Activated T-cell treated with anti-CD3 and anti-CD28 coated beads, Interleukin-2, amount 50 U/mL, for 72 hours (primary cell): ENCODE data around the gene ELMO1. TPM values are rescaled to one million over a fixed set of nuclear protein-coding genes. Genes with fewer than 3 reads are reported as not detected.

ENCODE experiments used
- ATAC-seq, 2 donors: fragments of 150-1000 bp; cut with Tn5 transposase; replicated peaks in 1 of 2; 2 replicates each; pipeline ENCODE4 v1.10.0; 2021; ENCODE audit warnings: moderate library complexity in 2 of 2, mild to moderate bottlenecking in 1 of 2
- DNase-seq, 2 donors: peaks; one replicate each; pipeline ENCODE4 v3.0.0; 2021 to 2022; ENCODE audit warnings: mixed read lengths in 1 of 2
- H3K27ac Mint-ChIP-seq: one replicate; pipeline ENCODE4 v1.8.0; 2022; ENCODE audit warnings: mild to moderate bottlenecking, moderate library complexity, mixed read lengths
- H3K27me3 Mint-ChIP-seq: one replicate; pipeline ENCODE4 v1.8.0; 2022; ENCODE audit warnings: low read depth, mixed read lengths
- H3K36me3 Mint-ChIP-seq, 2 donors: one replicate each; pipeline ENCODE4 v1.8.0; 2022; ENCODE audit warnings: mixed read lengths in 2 of 2, mild to moderate bottlenecking in 1 of 2; ENCODE audit not compliant: insufficient read depth in 2 of 2
- H3K4me1 Mint-ChIP-seq: one replicate; pipeline ENCODE4 v1.8.0; 2022; ENCODE audit warnings: low read depth, mixed read lengths
- H3K4me3 Mint-ChIP-seq, 2 donors: one replicate each; pipeline ENCODE4 v1.8.0; 2022; ENCODE audit warnings: mild to moderate bottlenecking in 2 of 2, mixed read lengths in 2 of 2, moderate library complexity in 2 of 2
- H3K9me3 Mint-ChIP-seq, 2 donors: one replicate each; pipeline ENCODE4 v1.8.0; 2022; ENCODE audit warnings: mixed read lengths in 2 of 2
- total RNA-seq, 2 donors: library from RNA; stranded (reverse); gene quantifications; one replicate each; pipeline ENCODE4 v1.2.3, GENCODE V29; 2022

The ELMO1 gene
- total RNA-seq, 2 donors from 2014 or later: 97.2 to 113 TPM

GRCh38 chr7:37009125-37009675 lies 439.5 kb downstream of the ELMO1 start:
- ATAC-seq (no peak), DNase-seq (no peak)
- no peak overlapping the region for H3K4me3 Mint-ChIP-seq
- no peaks in the 10 kb centered on the region for H3K27me3 Mint-ChIP-seq
- H3K4me1 Mint-ChIP-seq: no peaks in the 10 kb centered on the region
- H3K27ac Mint-ChIP-seq: no peak overlapping the region
- H3K36me3 Mint-ChIP-seq: peaks cover 6 to 22% of the 10 kb centered on the region in 2 donors
- H3K9me3 Mint-ChIP-seq: no peaks in the 10 kb centered on the region

DNA sequence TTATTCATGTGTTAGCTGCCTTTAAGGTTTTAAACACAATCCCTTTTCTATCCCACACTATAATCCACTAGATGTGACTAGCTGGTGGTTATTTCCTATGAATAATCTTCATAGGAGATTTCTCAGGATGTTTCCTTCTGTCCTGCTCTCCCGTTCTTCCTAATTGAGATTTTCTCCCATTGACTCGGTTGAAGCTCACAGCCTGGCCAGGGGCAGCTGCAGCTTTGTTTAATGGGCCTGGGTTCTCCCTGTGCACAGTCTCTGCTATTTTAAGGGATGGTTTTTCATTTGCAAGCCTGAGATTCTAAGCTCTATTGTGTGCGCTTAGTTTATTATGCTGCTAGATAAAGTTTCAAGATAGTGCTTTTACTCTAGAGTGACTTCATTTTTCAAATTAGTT lies 441.0 kb downstream of the ELMO1 start:
- ATAC-seq: no peak

GRCh38 chr7:37007268-37007667 lies 441.4 kb downstream of the ELMO1 start:
- H3K4me1 Mint-ChIP-seq: no peaks in the 10 kb centered on the region
- H3K9me3 Mint-ChIP-seq: no peaks in the 10 kb centered on the region
- H3K27me3 Mint-ChIP-seq: no peaks in the 10 kb centered on the region
- ATAC-seq (no peak), DNase-seq (no peak)
- H3K36me3 Mint-ChIP-seq: peaks cover 6 to 25% of the 10 kb centered on the region in 2 donors
- H3K4me3 Mint-ChIP-seq: no peak overlapping the region
- H3K27ac Mint-ChIP-seq: no peak overlapping the region

More for the DNA sequence above, 441.0 kb downstream of the ELMO1 start:
- Mint-ChIP-seq H3K27me3 (no peaks in the 10 kb centered on the region), H3K9me3 (no peaks in the 10 kb centered on the region), H3K36me3 (peaks cover 6 to 24% of the 10 kb centered on the region in 2 donors), H3K4me3 (no peak overlapping the region), H3K4me1 (no peaks in the 10 kb centered on the region), H3K27ac (no peak overlapping the region)
- no peak for DNase-seq

GRCh38 chr7:37006764-37007163 lies 441.9 kb downstream of the ELMO1 start:
- H3K27ac Mint-ChIP-seq: no peak overlapping the region
- ATAC-seq (no peak), DNase-seq (no peak)
- peaks cover 6 to 23% of the 10 kb centered on the region in 2 donors for H3K36me3 Mint-ChIP-seq
- no peak overlapping the region for H3K4me3 Mint-ChIP-seq
- no peaks in the 10 kb centered on the region for H3K27me3 Mint-ChIP-seq
- H3K9me3 Mint-ChIP-seq: no peaks in the 10 kb centered on the region
- no peaks in the 10 kb centered on the region for H3K4me1 Mint-ChIP-seq

DNA sequence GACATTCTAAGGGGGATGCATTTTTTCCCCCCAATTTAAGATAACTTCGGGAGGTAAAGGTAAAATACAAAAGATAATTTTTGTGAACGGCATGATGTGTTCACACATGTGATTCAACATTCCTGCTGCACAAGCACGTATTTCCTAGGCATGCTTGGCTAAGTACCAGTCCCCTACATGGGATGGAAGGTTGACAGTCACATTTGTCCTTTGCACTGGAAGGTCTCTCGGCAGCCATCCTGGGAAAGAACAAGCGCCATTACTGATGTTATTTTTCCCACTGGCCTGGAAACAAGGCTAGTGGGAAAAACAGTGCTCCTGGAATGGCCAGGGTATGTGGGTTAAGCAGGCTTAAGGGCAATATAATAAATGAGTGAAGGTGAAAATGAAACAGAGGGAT lies 448.2 kb downstream of the ELMO1 start:
- no peaks in the 10 kb centered on the region for H3K27me3 Mint-ChIP-seq
- H3K27ac Mint-ChIP-seq: no peak overlapping the region
- ATAC-seq: no peak

GRCh38 chr7:36999626-37000485 lies 448.8 kb downstream of the ELMO1 start:
- DNase-seq (no peak), ATAC-seq (no peak)
- peaks cover 2 to 3% of the 10 kb centered on the region in 2 donors for H3K9me3 Mint-ChIP-seq
- peaks cover under 1% of the 10 kb centered on the region for H3K4me1 Mint-ChIP-seq
- peaks cover 9 to 23% of the 10 kb centered on the region in 2 donors for H3K36me3 Mint-ChIP-seq
- no peak overlapping the region for H3K4me3 Mint-ChIP-seq
- H3K27ac Mint-ChIP-seq: no peak overlapping the region
- no peaks in the 10 kb centered on the region for H3K27me3 Mint-ChIP-seq

More for the DNA sequence above, 448.2 kb downstream of the ELMO1 start:
- H3K4me3 Mint-ChIP-seq: no peak overlapping the region
- peaks cover 9 to 23% of the 10 kb centered on the region in 2 donors for H3K36me3 Mint-ChIP-seq
- no peaks in the 10 kb centered on the region for H3K4me1 Mint-ChIP-seq
- DNase-seq: no peak
- H3K9me3 Mint-ChIP-seq: peaks cover 2 to 3% of the 10 kb centered on the region in 2 donors

DNA sequence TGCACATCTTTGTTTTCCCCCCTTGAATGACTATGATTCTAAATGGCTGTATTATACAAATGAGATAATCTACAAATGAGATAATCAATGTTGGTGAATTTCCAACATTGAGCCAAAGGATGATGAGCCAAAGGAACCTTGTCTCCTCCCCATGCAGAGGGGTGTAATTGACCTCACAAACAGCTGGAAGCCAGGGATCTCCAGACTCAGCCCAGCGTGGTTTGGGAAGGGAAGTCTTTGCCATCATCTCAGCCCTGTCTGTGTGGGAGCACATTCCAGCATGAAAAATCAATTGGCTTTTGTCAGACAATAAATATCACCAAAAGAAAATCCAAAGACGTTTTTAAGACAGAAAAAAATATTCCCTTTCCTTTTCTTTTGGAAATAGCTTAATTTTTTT lies 452.9 kb downstream of the ELMO1 start:
- ATAC-seq: no peak
- Mint-ChIP-seq H3K4me1 (peaks cover 7% of the 10 kb centered on the region), H3K9me3 (no peaks in the 10 kb centered on the region), H3K4me3 (no peak overlapping the region), H3K27me3 (no peaks in the 10 kb centered on the region), H3K36me3 (peaks cover 0 to 3% of the 10 kb centered on the region in 2 donors), H3K27ac (no peak overlapping the region)
- no peak for DNase-seq

DNA sequence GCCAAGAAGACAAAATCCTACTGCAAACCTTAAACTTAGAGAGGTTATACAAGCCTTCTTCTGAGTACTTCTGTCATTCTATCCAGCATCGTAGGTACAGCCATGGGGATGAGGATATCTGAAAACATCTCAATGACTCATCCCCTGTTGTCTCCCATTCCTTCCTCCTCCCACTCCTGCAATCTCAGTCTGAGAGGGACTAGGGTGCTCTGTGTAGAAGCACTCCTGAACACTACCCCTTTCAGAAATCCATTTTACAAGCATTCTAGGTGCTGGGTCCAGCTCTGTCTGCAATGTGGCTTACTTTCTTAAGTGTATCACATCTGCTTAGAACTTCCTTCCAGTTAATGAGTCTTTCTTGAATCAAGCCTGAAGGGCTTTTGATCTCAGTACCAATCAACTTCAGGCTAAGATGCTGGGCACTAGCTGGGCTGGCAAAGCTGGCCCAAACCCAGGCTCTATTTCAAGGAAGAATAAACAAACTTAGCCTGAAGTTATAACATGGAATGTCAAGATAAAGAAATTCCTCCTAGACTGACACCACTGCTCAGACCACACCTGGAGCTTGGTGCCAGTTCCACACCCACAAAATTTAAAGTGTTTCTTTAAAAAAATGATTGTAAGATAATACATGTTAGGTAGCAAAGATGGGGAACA lies 454.1 kb downstream of the ELMO1 start:
- no peak for DNase-seq
- Mint-ChIP-seq H3K27me3 (no peaks in the 10 kb centered on the region), H3K27ac (no peak overlapping the region), H3K9me3 (no peaks in the 10 kb centered on the region), H3K4me3 (no peak overlapping the region), H3K4me1 (peaks cover 7% of the 10 kb centered on the region), H3K36me3 (peaks cover 0 to 3% of the 10 kb centered on the region in 2 donors)
- no peak for ATAC-seq

GRCh38 chr7:36986948-36987724 lies 461.5 kb downstream of the ELMO1 start:
- H3K27ac Mint-ChIP-seq: no peak overlapping the region
- H3K36me3 Mint-ChIP-seq: no peaks in the 10 kb centered on the region
- DNase-seq (peak; percentile 58 to 71), ATAC-seq (peak; percentile 39 to 48)
- H3K27me3 Mint-ChIP-seq: no peaks in the 10 kb centered on the region
- no peak overlapping the region for H3K4me3 Mint-ChIP-seq
- H3K9me3 Mint-ChIP-seq: no peaks in the 10 kb centered on the region
- H3K4me1 Mint-ChIP-seq: peaks cover 32% of the 10 kb centered on the region

DNA sequence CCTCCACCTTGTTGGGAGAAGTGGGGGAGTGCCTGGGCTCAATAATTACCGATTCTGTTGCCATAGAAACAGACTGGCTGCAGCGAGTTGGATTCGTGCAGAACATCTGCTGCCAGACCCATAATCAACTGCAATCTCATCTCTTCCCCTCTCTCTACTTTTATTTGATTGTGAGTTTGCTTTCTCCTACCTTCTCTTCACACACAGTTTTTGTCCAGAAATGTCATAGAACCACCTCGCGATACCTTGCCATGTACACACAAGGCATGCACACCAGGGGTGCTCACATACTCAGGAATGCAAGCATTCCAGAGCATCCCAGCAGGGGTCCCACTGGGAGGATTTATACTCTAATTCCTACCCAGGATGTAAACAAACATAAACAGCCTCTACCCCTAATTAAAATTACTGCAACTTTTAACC lies 462.1 kb downstream of the ELMO1 start:
- Mint-ChIP-seq H3K4me3 (no peak overlapping the region), H3K27me3 (no peaks in the 10 kb centered on the region), H3K36me3 (no peaks in the 10 kb centered on the region), H3K27ac (no peak overlapping the region), H3K4me1 (peaks cover 32% of the 10 kb centered on the region), H3K9me3 (no peaks in the 10 kb centered on the region)
- no peak for ATAC-seq
- no peak for DNase-seq

GRCh38 chr7:36985866-36986400 lies 462.7 kb downstream of the ELMO1 start:
- H3K9me3 Mint-ChIP-seq: no peaks in the 10 kb centered on the region
- no peaks in the 10 kb centered on the region for H3K27me3 Mint-ChIP-seq
- peaks cover 32% of the 10 kb centered on the region for H3K4me1 Mint-ChIP-seq
- no peaks in the 10 kb centered on the region for H3K36me3 Mint-ChIP-seq
- no peak for DNase-seq
- no peak for ATAC-seq
- H3K4me3 Mint-ChIP-seq: no peak overlapping the region
- no peak overlapping the region for H3K27ac Mint-ChIP-seq

GRCh38 chr7:36985316-36985715 lies 463.3 kb downstream of the ELMO1 start:
- Mint-ChIP-seq H3K36me3 (no peaks in the 10 kb centered on the region), H3K27ac (no peak overlapping the region), H3K27me3 (no peaks in the 10 kb centered on the region), H3K4me1 (peaks cover 32% of the 10 kb centered on the region), H3K4me3 (no peak overlapping the region), H3K9me3 (no peaks in the 10 kb centered on the region)
- ATAC-seq (no peak), DNase-seq (no peak)
